Umbilical cord (tissue), 2 donors: ENCODE results near the gene NFYC. TPM values are rescaled to one million over a fixed set of nuclear protein-coding genes. Genes with fewer than 3 reads are reported as not detected.

Source experiments
- DNase-seq: peaks from one replicate; pipeline ENCODE4 v3.0.0-alpha.2; 2015; ENCODE audit warnings: low spot score
- total RNA-seq: library from RNA; depleted of rRNA; stranded (reverse); fragments of >200 nt; gene quantifications from one replicate; pipeline ENCODE4 v1.2.3, GENCODE V29; 2014; ENCODE audit warnings: low replicate concordance; ENCODE audit not compliant: insufficient read depth

NFYC gene
- total RNA-seq, 1 donor from 2014 or later = 38.0 TPM

GRCh38 chr1:40738831-40739230 is 47.3 kb downstream of the NFYC start:
- no peak for DNase-seq

GRCh38 chr1:40739455-40740008 is 48.0 kb downstream of the NFYC start:
- no peak for DNase-seq

- DNase-seq = peak; percentile 79
Measured at GRCh38 chr1:40740039-40740996, 48.8 kb downstream of the NFYC start.

GRCh38 chr1:40740997-40741736 is 49.7 kb downstream of the NFYC start:
- no peak for DNase-seq

GRCh38 chr1:40742363-40743061 is 51.0 kb downstream of the NFYC start:
- no peak for DNase-seq

- DNase-seq = no peak
Measured at GRCh38 chr1:40743452-40743851, 51.9 kb downstream of the NFYC start.

- DNase-seq = no peak
Measured at GRCh38 chr1:40743860-40744259, 52.4 kb downstream of the NFYC start.

GRCh38 chr1:40745176-40745575 is 53.7 kb downstream of the NFYC start:
- DNase-seq = peak; percentile 22

- no peak for DNase-seq
Measured at GRCh38 chr1:40746344-40747090, 55.0 kb downstream of the NFYC start.

- no peak for DNase-seq
Measured at GRCh38 chr1:40748841-40749718, 57.6 kb downstream of the NFYC start.

GRCh38 chr1:40749817-40750216 is 58.3 kb downstream of the NFYC start:
- no peak for DNase-seq

- DNase-seq = peak; percentile 85
Measured at GRCh38 chr1:40750451-40750908, 59.0 kb downstream of the NFYC start.

- DNase-seq = no peak
Measured at GRCh38 chr1:40751802-40752201, 60.3 kb downstream of the NFYC start.

GRCh38 chr1:40753142-40753882 is 61.8 kb downstream of the NFYC start:
- no peak for DNase-seq

GRCh38 chr1:40754201-40754600 is 62.7 kb downstream of the NFYC start:
- no peak for DNase-seq

GRCh38 chr1:40755067-40755466 is 63.6 kb downstream of the NFYC start:
- DNase-seq = no peak

GRCh38 chr1:40756523-40756922 is 65.0 kb downstream of the NFYC start:
- DNase-seq = no peak

- DNase-seq = no peak
Measured at GRCh38 chr1:40757084-40757483, 65.6 kb downstream of the NFYC start.

- no peak for DNase-seq
Measured at GRCh38 chr1:40758004-40758403, 66.5 kb downstream of the NFYC start.
